GM23248 (cell line): ENCODE results near the gene VPS26C. TPM values are rescaled to one million over a fixed set of nuclear protein-coding genes. Genes with fewer than 3 reads are reported as not detected.
A peak's percentile ranks its signal among the peaks of the same experiment; 100 is the strongest.

Experiments
- DNase-seq: peaks from one replicate; pipeline ENCODE4 v3.0.0-alpha.2; 2015
- H2AFZ ChIP-seq: fragments of 200-600 bp; sonication (generic); 2 replicates; pipeline ENCODE4 v1.6.1; 2016; ENCODE audit warnings: antibody characterized with exemption
- H3F3A ChIP-seq: fragments of 200-600 bp; sonication (generic); 2 replicates; pipeline ENCODE4 v1.6.1; 2016; ENCODE audit warnings: mild to moderate bottlenecking, antibody characterized with exemption, mixed run types; ENCODE audit not compliant: insufficient read depth
- H3K27ac ChIP-seq: fragments of 200-600 bp; sonication (generic); 2 replicates; pipeline ENCODE4 v1.5.1; 2016; ENCODE audit warnings: mild to moderate bottlenecking
- H3K27me3 ChIP-seq: fragments of 200-600 bp; sonication (generic); replicated peaks from 2 replicates; pipeline ENCODE4 v1.6.1; 2016; ENCODE audit warnings: mild to moderate bottlenecking; ENCODE audit not compliant: insufficient read depth
- H3K36me3 ChIP-seq: fragments of 200-600 bp; sonication (generic); 2 replicates; pipeline ENCODE4 v1.6.1; 2016; ENCODE audit warnings: low read depth, mild to moderate bottlenecking
- H3K4me1 ChIP-seq: fragments of 200-600 bp; sonication (generic); 2 replicates; pipeline ENCODE4 v1.6.1; 2016; ENCODE audit warnings: mild to moderate bottlenecking; ENCODE audit not compliant: insufficient read depth
- H3K4me2 ChIP-seq: fragments of 200-600 bp; sonication (generic); one replicate; pipeline ENCODE4 v1.6.1; 2016; ENCODE audit warnings: mild to moderate bottlenecking; ENCODE audit not compliant: unreplicated experiment
- H3K4me3 ChIP-seq: fragments of 200-600 bp; sonication (generic); 2 replicates; pipeline ENCODE4 v1.5.1; 2016; ENCODE audit warnings: mild to moderate bottlenecking
- H3K79me2 ChIP-seq: fragments of 200-600 bp; sonication (generic); 2 replicates; pipeline ENCODE4 v1.6.1; 2016; ENCODE audit warnings: mild to moderate bottlenecking; ENCODE audit not compliant: insufficient read depth
- H3K9ac ChIP-seq: fragments of 200-600 bp; sonication (generic); 2 replicates; pipeline ENCODE4 v1.6.1; 2016; ENCODE audit warnings: mild to moderate bottlenecking
- H3K9me2 ChIP-seq: fragments of 200-600 bp; sonication (generic); 2 replicates; pipeline ENCODE4 v1.6.1; 2016; ENCODE audit warnings: mixed run types, mild to moderate bottlenecking, moderate library complexity; ENCODE audit not compliant: insufficient read depth
- H3K9me3 ChIP-seq: fragments of 200-600 bp; sonication (generic); one replicate; pipeline ENCODE4 v1.6.1; 2017; ENCODE audit warnings: low read depth
- H4K20me1 ChIP-seq: fragments of 200-600 bp; sonication (generic); 2 replicates; pipeline ENCODE4 v1.6.0; 2016; ENCODE audit not compliant: insufficient read depth
- EZH2 ChIP-seq: fragments of 200-600 bp; sonication (generic); IDR thresholded peaks from 2 replicates; pipeline ENCODE4 v1.6.1; 2018; ENCODE audit warnings: antibody characterized with exemption, mild to moderate bottlenecking; ENCODE audit not compliant: insufficient read depth, poor library complexity, severe bottlenecking
- EZH2phosphoT487 ChIP-seq: fragments of 200-600 bp; sonication (generic); IDR thresholded peaks from 2 replicates; pipeline ENCODE4 v1.6.1; 2018; ENCODE audit warnings: antibody characterized with exemption, moderate library complexity, mild to moderate bottlenecking, low read depth; ENCODE audit not compliant: insufficient read depth
- WGBS, 2 experiments: methylation state at CpG; one replicate each; pipeline ENCODE4 v1.1.6; 2015 to 2017; ENCODE audit warnings: low lambda C conversion rate in 2 of 2, low coverage in 1 of 2; ENCODE audit errors: missing lambda C conversion rate in 2 of 2; 5-methylcytosine and 5-hydroxymethylcytosine counted together
- in situ Hi-C: fragments of 300-500 bp; cut with MboI; formaldehyde crosslinking; loops from 2 replicates; pipeline ENCODE4 v1.15.0; 2020
- polyA plus RNA-seq: library from polyadenylated mRNA; unstranded; fragments of >200 nt; fragmentation: Nextera tagmentation; extraction: Ambion mirVana; gene quantifications from 2 replicates; pipeline ENCODE4 v1.2.1, GENCODE V29; 2016
- total RNA-seq: library from RNA; depleted of rRNA; stranded (reverse); fragments of >200 nt; shearing (Covaris generic); gene quantifications from 2 replicates; pipeline ENCODE4 v1.2.3, GENCODE V29; 2014

The VPS26C gene
- total and polyA plus RNA-seq, 2 experiments from 2014 or later, result 42.3 to 55.0 TPM

DNA sequence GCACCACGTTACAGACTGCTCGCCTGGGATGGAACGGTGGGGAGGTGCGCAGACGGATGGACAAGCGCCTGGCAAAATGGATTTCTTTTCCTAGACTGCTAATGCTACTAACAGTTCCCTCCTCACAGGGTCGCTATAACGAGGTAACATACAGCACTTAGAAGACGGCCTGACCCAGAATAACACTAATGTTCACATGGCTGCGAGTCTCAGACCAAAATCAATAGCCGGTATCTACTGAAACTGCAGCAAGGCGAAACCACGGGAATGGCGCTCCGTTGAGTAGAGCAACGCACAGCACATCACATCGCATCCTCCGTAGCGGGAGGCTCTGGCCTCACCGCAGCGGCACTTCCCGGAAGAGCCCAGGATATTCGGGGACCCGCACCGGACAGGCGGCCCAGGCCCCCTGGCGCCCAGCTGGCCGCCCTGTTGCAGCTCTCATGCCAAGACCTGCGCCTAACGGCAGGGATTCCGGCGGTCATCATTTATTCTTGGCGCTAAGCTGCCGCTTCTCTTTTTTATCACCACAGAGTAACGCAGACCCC is 46.6 kb downstream of the VPS26C start:
- no peaks in the 10 kb centered on the region for H3K27me3 ChIP-seq
- H3K36me3 ChIP-seq, result peaks cover 25% of the 10 kb centered on the region
- TF ChIP-seq EZH2, result no peak
- TF ChIP-seq EZH2phosphoT487, result no peak
- H3F3A ChIP-seq, result 0 out of 2 replicates have a peak, but pooled peaks cover 13% of the 10 kb centered on the region
- peak overlapping the region; percentile 89 for H3K4me2 ChIP-seq
- H3K27ac ChIP-seq, result peak overlapping the region; percentile 71
- peaks cover 5% of the 10 kb centered on the region; the same call in 1 of the 2 replicates for H3K4me1 ChIP-seq
- peak overlapping the region; percentile 78 for H3K4me3 ChIP-seq
- no peaks in the 10 kb centered on the region for H4K20me1 ChIP-seq
- in situ Hi-C loops, result no loop called here
- H3K79me2 ChIP-seq, result peaks cover 21% of the 10 kb centered on the region
- no peaks in the 10 kb centered on the region for H3K9me3 ChIP-seq
- peak overlapping the region; percentile 81 for H3K9ac ChIP-seq
- 3 to 4% methylated on average over 29 to 35 of the region's 35 CpGs for WGBS, 2 experiments
- no peaks in the 10 kb centered on the region for H3K9me2 ChIP-seq
- peak; percentile 69 for DNase-seq
- peak overlapping the region; percentile 79 for H2AFZ ChIP-seq

GRCh38 chr21:37219761-37220432 is 47.2 kb downstream of the VPS26C start:
- Histone ChIP-seq H3K4me2 (peak overlapping the region; percentile 89), H3K36me3 (peaks cover 19% of the 10 kb centered on the region), H3K79me2 (peaks cover 16% of the 10 kb centered on the region), H4K20me1 (no peaks in the 10 kb centered on the region), H3K4me3 (peak overlapping the region; percentile 78), H3F3A (0 out of 2 replicates have a peak, but pooled peaks cover 13% of the 10 kb centered on the region), H3K27ac (peak overlapping the region; percentile 71), H3K9me2 (no peaks in the 10 kb centered on the region), H2AFZ (peak overlapping the region; percentile 79), H3K4me1 (peaks cover 5% of the 10 kb centered on the region; the same call in 1 of the 2 replicates), H3K9me3 (no peaks in the 10 kb centered on the region), H3K9ac (peak overlapping the region; percentile 81), H3K27me3 (no peaks in the 10 kb centered on the region)
- in situ Hi-C loops, result no loop called here
- TF ChIP-seq EZH2 (no peak), EZH2phosphoT487 (no peak)
- DNase-seq, result no peak
- WGBS, 2 experiments, result 59% methylated on average over 13 of the region's 13 CpGs

GRCh38 chr21:37214952-37215351 is 52.2 kb downstream of the VPS26C start:
- Histone ChIP-seq H4K20me1 (no peaks in the 10 kb centered on the region), H3K79me2 (no peaks in the 10 kb centered on the region), H3K4me2 (no peak overlapping the region), H3K27me3 (no peaks in the 10 kb centered on the region), H3K9me2 (no peaks in the 10 kb centered on the region), H3K4me3 (no peak overlapping the region), H3K36me3 (no peaks in the 10 kb centered on the region), H3F3A (no peaks in the 10 kb centered on the region), H3K4me1 (peaks cover 2% of the 10 kb centered on the region; the same call in 1 of the 2 replicates), H3K9me3 (no peaks in the 10 kb centered on the region), H3K27ac (no peak overlapping the region), H2AFZ (no peak overlapping the region), H3K9ac (no peak overlapping the region)
- in situ Hi-C loops, result no loop called here
- DNase-seq, result no peak
- TF ChIP-seq EZH2 (no peak), EZH2phosphoT487 (no peak)
- 72 to 79% methylated on average over 9 of the region's 9 CpGs for WGBS, 2 experiments

GRCh38 chr21:37210799-37211198 is 56.3 kb downstream of the VPS26C start:
- Histone ChIP-seq H4K20me1 (no peaks in the 10 kb centered on the region), H3K79me2 (no peaks in the 10 kb centered on the region), H3K9ac (no peak overlapping the region), H3K9me3 (no peaks in the 10 kb centered on the region), H3K4me1 (peaks cover 15% of the 10 kb centered on the region; the same call in 1 of the 2 replicates), H3K27me3 (no peaks in the 10 kb centered on the region), H3K4me3 (no peak overlapping the region), H3F3A (peaks cover 17% of the 10 kb centered on the region), H3K9me2 (no peaks in the 10 kb centered on the region), H3K36me3 (no peaks in the 10 kb centered on the region), H2AFZ (no peak overlapping the region), H3K4me2 (no peak overlapping the region), H3K27ac (no peak overlapping the region)
- in situ Hi-C loops, result no loop called here
- DNase-seq, result no peak
- TF ChIP-seq EZH2phosphoT487 (no peak), EZH2 (no peak)
- 97% methylated on average over 1 of the region's 1 CpG for WGBS, 2 experiments
